ENCODE data around the gene UBE2G2.

- no peak for TF ChIP-seq CTCF (IDR thresholded peaks at IDR 0.05)
- TF ChIP-seq POLR2A (IDR thresholded peaks at IDR 0.05) = no peak
- no peak for TF ChIP-seq POLR2AphosphoS5 (IDR thresholded peaks at IDR 0.05)
These were observed 3.6 kb upstream of the UBE2G2 start for GRCh38 chr21:44805226-44805625.

Data from stomach (tissue), 4 donors.